Measurements from ENCODE around the gene FAHD2A. TPM values are rescaled to one million over a fixed set of nuclear protein-coding genes. Genes with fewer than 3 reads are reported as not detected.
"Not testable (repeated sequence)": the region's sequence is repeated elsewhere in the genome, so short reads cannot be mapped to it uniquely, and the experiment has no call there.

Gene FAHD2A
- total RNA-seq, 1 experiment from 2014 or later, result 19.4 TPM

DNA sequence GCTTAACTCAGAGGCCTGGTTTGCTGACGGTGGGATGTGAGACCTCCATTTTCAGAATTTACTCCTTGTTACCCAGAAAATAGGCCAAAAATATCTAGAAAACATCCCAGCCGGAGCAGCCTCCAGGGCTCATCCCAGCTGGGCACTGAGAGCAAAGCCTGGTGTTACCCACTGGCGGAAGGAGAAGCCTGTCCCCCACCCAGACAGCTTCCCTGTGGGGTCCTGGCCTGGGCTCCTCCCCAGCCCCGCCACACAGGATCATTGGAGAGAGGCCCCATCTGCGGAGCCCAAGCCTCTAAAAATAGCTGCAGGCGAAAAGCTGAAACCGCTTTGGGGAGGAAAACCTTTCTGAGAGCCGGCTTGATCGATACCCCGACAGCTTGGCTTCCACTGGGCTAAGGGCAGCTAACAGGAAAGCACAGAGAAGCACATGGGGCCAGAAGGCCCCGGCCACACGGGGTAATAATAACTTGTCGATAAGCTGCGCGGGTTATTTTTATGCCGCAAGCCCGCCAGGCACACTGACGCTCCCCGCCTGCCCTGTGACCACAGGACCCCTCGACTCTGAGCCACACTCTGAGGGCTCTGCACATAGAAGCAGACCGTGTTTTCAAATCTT is 26.9 kb upstream of the FAHD2A start:
- DNase-seq (ENCODE audit: low spot score), result no peak

GRCh38 chr2:95376311-95377215 is 25.9 kb upstream of the FAHD2A start:
- no peak for DNase-seq (ENCODE audit: low spot score)

GRCh38 chr2:95377216-95378123 is 25.0 kb upstream of the FAHD2A start:
- DNase-seq (ENCODE audit: low spot score), result no peak

DNA sequence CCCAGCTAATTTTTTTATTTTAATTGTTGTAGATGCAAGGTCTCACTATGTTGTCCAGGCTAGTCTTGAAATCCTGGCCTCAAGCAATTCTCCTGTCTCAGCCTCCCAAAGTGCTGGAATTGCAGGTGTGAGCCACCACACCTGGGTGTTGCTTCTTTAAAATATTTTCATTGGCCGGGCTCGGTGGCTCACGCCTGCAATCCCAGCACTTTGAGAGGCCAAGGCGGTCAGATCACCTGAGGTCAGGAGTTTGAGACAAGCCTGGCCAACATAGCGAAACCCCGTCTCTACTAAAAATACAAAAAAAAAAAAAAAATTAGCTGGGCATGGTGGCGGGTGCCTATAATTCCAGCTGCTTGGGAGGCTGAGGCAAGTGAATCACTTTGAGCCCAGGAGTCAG is 24.2 kb upstream of the FAHD2A start:
- not testable (repeated sequence) for DNase-seq (ENCODE audit: low spot score)

DNA sequence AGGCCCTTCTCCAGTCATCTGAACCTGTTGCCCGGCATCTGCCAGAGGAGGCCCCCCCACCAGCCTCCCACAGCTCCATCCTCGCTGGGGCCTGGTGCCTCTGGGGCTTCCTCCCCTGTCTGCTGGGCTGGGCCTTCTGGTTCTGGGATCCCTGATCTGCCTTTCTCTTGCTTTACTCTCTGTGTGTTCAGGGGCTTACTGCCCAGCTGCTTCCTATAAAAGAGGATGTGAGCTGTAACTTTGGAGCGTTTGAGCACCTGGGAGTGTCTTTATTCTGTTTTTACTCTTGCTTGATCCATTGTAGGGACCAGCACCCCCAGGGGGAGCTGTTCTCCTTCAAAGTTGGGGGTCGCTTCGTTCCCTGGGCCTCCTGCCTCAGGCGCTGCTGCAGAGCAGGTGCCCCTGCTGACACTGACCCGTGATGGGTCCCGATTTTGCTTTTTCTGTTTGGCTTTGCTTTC is 23.1 kb upstream of the FAHD2A start:
- no peak for DNase-seq (ENCODE audit: low spot score)

GRCh38 chr2:95380280-95380679 is 22.2 kb upstream of the FAHD2A start:
- no peak for DNase-seq (ENCODE audit: low spot score)

- DNase-seq (ENCODE audit: low spot score), result no peak
Observed at GRCh38 chr2:95380731-95381130, 21.8 kb upstream of the FAHD2A start.

GRCh38 chr2:95381212-95382191 is 21.0 kb upstream of the FAHD2A start:
- no peak for DNase-seq (ENCODE audit: low spot score)

DNA sequence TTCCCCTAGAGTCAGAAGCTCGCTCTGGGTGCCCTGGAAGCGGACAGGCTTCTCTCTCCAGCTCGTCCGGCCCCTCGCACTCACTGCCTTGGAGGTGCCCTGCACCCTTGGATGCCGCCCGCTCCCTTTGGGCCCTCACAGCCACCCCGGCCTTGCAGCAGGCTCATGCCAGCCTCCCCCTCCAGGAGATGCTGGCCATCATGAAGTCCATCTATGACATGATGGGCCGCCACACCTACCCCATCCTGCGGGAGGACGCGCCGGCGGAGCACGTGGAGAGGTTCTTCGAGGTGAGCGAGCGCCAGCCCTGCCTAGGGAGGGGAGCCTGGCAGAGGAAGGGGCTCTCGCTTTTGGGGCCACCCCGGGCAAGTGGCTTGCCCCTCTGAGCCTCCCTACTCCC is 20.3 kb upstream of the FAHD2A start:
- no peak for DNase-seq (ENCODE audit: low spot score)

DNA sequence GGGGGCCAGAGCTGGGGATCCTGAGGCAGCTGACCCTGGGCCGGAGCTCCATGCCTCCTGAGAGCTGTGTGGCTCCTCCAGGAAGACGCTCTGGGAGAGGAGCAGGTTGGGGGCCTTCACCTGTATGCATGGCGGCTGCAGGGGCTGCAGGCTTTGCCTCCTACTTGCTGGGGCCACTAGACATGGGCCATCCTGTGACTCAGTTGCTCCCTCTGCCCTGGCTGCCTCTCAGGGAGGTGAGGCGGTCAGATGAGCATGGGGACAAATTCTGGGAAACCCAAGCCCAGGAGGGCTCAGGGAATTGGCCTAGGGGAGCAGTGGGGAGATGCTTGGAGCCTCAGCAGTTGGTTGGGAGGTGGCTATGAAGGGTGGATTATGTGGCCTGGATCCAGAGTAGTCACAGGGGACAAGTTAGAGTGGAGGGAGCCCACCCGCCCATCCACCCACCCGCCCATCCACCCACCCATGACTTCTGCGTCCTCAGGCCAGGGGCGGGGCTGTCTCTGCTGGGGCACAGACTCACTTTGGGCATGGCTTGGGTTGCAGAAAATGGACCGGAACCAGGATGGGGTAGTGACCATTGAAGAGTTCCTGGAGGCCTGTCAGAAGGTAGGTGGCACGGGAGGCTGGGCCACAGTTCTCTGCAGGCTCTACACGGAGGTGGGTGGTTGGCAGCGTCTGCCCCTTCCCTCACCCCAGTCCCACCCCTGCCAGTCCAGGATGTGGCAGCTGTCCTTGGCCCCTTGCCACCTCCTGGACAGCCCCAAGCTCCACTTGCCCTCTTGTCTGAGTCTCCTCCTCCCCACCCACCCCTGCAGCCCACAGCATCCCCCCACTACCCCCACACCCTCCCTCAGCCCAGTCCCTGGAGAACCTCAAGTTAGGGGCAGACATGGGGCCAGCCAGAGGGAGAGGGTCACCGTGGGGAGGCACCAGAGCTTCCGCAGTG is 19.5 kb upstream of the FAHD2A start:
- DNase-seq (ENCODE audit: low spot score), result no peak

DNA sequence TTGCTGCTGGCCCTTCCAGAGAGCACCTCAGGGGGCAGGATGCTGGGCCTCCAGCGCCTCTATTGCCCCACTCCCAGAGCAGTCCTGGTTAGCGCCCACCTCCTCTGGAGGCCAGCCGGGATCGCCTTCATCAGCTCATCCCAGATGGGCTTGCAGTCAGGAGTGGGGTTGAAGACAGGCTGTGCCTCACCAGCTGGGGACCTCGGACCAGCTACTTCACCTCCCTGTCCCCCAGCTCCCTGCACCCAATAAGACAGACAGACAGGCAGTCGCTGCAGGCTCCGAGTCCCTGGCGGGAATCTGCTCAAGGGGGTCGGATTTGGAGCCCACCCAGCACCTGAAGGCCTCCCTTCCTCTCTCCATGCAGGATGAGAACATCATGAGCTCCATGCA is 18.9 kb upstream of the FAHD2A start:
- no peak for DNase-seq (ENCODE audit: low spot score)

DNA sequence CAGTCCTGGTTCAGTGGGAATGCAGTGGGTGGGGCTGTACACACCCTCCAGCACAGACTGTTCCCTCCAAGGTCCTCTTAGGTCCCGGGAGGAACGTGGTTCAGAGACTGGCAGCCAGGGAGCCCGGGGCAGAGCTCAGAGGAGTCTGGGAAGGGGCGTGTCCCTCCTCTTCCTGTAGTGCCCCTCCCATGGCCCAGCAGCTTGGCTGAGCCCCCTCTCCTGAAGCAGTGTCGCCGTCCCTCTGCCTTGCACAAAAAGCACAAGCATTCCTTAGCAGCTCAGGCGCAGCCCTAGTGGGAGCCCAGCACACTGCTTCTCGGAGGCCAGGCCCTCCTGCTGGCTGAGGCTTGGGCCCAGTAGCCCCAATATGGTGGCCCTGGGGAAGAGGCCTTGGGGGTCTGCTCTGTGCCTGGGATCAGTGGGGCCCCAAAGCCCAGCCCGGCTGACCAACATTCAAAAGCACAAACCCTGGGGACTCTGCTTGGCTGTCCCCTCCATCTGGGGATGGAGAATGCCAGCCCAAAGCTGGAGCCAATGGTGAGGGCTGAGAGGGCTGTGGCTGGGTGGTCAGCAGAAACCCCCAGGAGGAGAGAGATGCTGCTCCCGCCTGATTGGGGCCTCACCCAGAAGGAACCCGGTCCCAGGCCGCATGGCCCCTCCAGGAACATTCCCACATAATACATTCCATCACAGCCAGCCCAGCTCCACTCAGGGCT is 17.5 kb upstream of the FAHD2A start:
- DNase-seq (ENCODE audit: low spot score), result no peak

DNA sequence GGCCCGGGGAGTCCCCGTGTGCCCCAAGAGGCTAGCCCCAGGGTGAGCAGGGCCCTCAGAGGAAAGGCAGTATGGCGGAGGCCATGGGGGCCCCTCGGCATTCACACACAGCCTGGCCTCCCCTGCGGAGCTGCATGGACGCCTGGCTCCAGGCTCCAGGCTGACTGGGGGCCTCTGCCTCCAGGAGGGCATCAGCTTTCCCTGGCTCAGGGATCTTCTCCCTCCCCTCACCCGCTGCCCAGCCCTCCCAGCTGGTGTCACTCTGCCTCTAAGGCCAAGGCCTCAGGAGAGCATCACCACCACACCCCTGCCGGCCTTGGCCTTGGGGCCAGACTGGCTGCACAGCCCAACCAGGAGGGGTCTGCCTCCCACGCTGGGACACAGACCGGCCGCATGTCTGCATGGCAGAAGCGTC is 16.9 kb upstream of the FAHD2A start:
- no peak for DNase-seq (ENCODE audit: low spot score)

- no peak for DNase-seq (ENCODE audit: low spot score)
Observed at GRCh38 chr2:95386031-95386430, 16.5 kb upstream of the FAHD2A start.

DNA sequence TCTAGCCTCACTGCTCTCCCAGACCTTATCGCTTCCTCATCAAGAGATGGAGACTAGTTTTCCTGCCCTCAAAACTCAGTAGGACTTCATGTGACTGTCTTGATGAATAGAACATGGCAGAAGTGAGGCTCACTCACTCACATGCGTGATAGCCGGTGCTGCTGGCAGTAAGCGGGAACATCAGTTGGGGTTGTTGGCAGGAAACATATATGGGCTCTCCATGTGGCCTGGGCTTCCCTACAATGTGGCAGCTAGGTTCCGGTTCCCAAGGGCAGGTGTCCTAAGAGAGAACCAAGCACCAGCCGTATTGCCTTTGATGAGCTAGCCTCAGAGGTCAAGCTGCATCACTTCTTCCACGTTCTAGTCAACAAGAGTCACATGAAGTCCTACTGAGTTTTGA is 15.2 kb upstream of the FAHD2A start:
- no peak for DNase-seq (ENCODE audit: low spot score)

- no peak for DNase-seq (ENCODE audit: low spot score)
Observed at GRCh38 chr2:95388091-95388692, 14.3 kb upstream of the FAHD2A start.

DNA sequence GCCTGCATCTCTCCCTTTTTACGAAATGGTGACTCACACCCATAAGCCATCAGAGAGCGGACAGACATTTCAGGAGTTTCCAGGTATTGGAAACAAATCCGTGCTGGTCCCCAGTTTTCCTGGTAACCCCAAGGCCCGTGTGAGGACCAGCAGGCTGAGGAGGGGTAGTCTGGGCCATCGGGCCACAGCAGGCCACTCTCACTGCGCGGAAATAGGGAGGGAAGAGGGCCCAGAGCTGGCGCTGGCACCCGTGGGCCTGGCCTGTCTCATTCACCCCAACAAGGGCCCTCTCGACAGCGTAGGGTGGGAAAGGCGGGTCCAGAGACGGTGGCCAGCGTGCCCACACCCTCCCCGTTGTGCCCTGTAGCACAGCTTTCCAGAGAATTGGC is 13.7 kb upstream of the FAHD2A start:
- DNase-seq (ENCODE audit: low spot score), result no peak

GRCh38 chr2:95389245-95390119 is 13.0 kb upstream of the FAHD2A start:
- peak; percentile 45 for DNase-seq (ENCODE audit: low spot score)

All from H4 (cell line).